Hepatocyte (in vitro differentiated cells): ENCODE results near the gene BIK. TPM values are rescaled to one million over a fixed set of nuclear protein-coding genes. Genes with fewer than 3 reads are reported as not detected.

Experiments used
- DNase-seq: peaks from one replicate; pipeline ENCODE4 v3.0.0-alpha.2; 2016; ENCODE audit warnings: low spot score
- H2AFZ ChIP-seq: fragments of 200-600 bp; sonication (generic); 2 replicates; pipeline ENCODE4 v1.6.0; 2016; ENCODE audit warnings: antibody characterized with exemption, mild to moderate bottlenecking
- H3K27ac ChIP-seq: fragments of 200-600 bp; sonication (generic); 2 replicates; pipeline ENCODE4 v1.5.1; 2016; ENCODE audit warnings: mild to moderate bottlenecking
- H3K27me3 ChIP-seq: fragments of 200-600 bp; sonication (generic); 2 replicates; pipeline ENCODE4 v1.6.1; 2016
- H3K36me3 ChIP-seq: fragments of 200-600 bp; sonication (generic); replicated peaks from 2 replicates; pipeline ENCODE4 v1.5.1; 2016; ENCODE audit warnings: low read depth; ENCODE audit not compliant: insufficient read depth
- H3K4me1 ChIP-seq: fragments of 200-600 bp; sonication (generic); 2 replicates; pipeline ENCODE4 v1.5.1; 2016; ENCODE audit warnings: mild to moderate bottlenecking, moderate library complexity; ENCODE audit not compliant: insufficient read depth
- H3K4me2 ChIP-seq: fragments of 200-600 bp; sonication (generic); 2 replicates; pipeline ENCODE4 v1.6.0; 2016
- H3K4me3 ChIP-seq: fragments of 200-600 bp; sonication (generic); 2 replicates; pipeline ENCODE4 v1.5.1; 2016; ENCODE audit warnings: mild to moderate bottlenecking
- H3K79me2 ChIP-seq: fragments of 200-600 bp; sonication (generic); 2 replicates; pipeline ENCODE4 v1.6.0; 2017; ENCODE audit warnings: mild to moderate bottlenecking
- H3K9me2 ChIP-seq: fragments of 200-600 bp; sonication (generic); replicated peaks from 2 replicates; pipeline ENCODE4 v1.6.0; 2017; ENCODE audit warnings: mild to moderate bottlenecking; ENCODE audit not compliant: insufficient read depth
- H3K9me3 ChIP-seq: fragments of 200-600 bp; sonication (generic); 2 replicates; pipeline ENCODE4 v1.5.1; 2016; ENCODE audit warnings: low read depth, mild to moderate bottlenecking
- H4K20me1 ChIP-seq: fragments of 200-600 bp; sonication (generic); 2 replicates; pipeline ENCODE4 v1.6.0; 2016; ENCODE audit warnings: mild to moderate bottlenecking; ENCODE audit not compliant: insufficient read depth, poor library complexity, severe bottlenecking
- EZH2 ChIP-seq: fragments of 200-600 bp; sonication (generic); IDR thresholded peaks from 2 replicates; pipeline ENCODE4 v1.6.1; 2016; ENCODE audit warnings: antibody characterized with exemption, mild to moderate bottlenecking, borderline replicate concordance
- EZH2phosphoT487 ChIP-seq: fragments of 200-600 bp; sonication (generic); IDR thresholded peaks from one replicate; pipeline ENCODE4 v1.6.1; 2018; ENCODE audit warnings: antibody characterized with exemption, mild to moderate bottlenecking, low read depth, moderate library complexity; ENCODE audit not compliant: unreplicated experiment, severe bottlenecking
- WGBS: methylation state at CpG from one replicate; pipeline ENCODE4 v1.1.6; 2016; ENCODE audit warnings: low lambda C conversion rate; ENCODE audit errors: missing lambda C conversion rate; 5-methylcytosine and 5-hydroxymethylcytosine counted together
- polyA plus RNA-seq: library from polyadenylated mRNA; unstranded; fragments of >200 nt; fragmentation: Nextera tagmentation; extraction: Ambion mirVana; gene quantifications from 2 replicates; pipeline ENCODE4 v1.2.1, GENCODE V29; 2016
- total RNA-seq: library from RNA; depleted of rRNA; stranded (reverse); fragments of >200 nt; gene quantifications from 2 replicates; pipeline ENCODE4 v1.2.3, GENCODE V29; 2014
- TF ChIP-seq, protein P1 (sequence below): fragments of 200-600 bp; sonication (generic); IDR thresholded peaks from 2 replicates; pipeline ENCODE4 v1.5.1; 2016; ENCODE audit warnings: antibody characterized with exemption, mild to moderate bottlenecking; ENCODE audit not compliant: poor library complexity

Gene BIK
- total and polyA plus RNA-seq, 2 experiments from 2014 or later, result 10.6 to 15.5 TPM

DNA sequence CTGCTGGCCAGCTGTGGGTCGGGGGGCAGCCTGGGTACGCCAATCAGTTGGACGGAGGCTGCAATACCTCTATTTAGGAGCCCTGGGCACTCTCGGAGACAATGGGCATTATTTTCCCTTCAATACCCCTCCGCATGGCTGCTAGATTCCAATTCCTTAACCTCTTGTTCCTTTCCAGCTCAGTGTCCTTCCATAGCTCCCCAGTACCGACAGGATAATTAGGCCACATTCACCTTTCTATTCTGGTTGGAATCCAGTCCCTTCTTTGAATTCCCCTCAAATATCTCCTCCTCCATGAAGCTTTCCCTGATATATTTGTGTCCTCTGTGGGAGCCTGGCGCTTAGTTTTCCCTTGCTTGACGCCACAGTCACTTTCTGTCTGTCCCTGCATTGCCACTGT, 4.2 kb upstream of the BIK start:
- peaks cover 23% of the 10 kb centered on the region for H3K4me1 ChIP-seq
- H2AFZ ChIP-seq, result no peak overlapping the region
- H3K4me2 ChIP-seq, result no peak overlapping the region
- 92% methylated on average over 8 of the region's 8 CpGs for WGBS
- H3K4me3 ChIP-seq, result no peak overlapping the region
- peaks cover 22% of the 10 kb centered on the region for H3K27me3 ChIP-seq
- no peak for DNase-seq
- H4K20me1 ChIP-seq, result no peaks in the 10 kb centered on the region
- no peaks in the 10 kb centered on the region for H3K9me2 ChIP-seq
- no peak overlapping the region for H3K27ac ChIP-seq
- H3K79me2 ChIP-seq, result no peaks in the 10 kb centered on the region
- H3K9me3 ChIP-seq, result no peaks in the 10 kb centered on the region
- TF ChIP-seq, protein P1, sequence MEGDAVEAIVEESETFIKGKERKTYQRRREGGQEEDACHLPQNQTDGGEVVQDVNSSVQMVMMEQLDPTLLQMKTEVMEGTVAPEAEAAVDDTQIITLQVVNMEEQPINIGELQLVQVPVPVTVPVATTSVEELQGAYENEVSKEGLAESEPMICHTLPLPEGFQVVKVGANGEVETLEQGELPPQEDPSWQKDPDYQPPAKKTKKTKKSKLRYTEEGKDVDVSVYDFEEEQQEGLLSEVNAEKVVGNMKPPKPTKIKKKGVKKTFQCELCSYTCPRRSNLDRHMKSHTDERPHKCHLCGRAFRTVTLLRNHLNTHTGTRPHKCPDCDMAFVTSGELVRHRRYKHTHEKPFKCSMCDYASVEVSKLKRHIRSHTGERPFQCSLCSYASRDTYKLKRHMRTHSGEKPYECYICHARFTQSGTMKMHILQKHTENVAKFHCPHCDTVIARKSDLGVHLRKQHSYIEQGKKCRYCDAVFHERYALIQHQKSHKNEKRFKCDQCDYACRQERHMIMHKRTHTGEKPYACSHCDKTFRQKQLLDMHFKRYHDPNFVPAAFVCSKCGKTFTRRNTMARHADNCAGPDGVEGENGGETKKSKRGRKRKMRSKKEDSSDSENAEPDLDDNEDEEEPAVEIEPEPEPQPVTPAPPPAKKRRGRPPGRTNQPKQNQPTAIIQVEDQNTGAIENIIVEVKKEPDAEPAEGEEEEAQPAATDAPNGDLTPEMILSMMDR, result no peak
- TF ChIP-seq EZH2phosphoT487, result no peak
- no peak for TF ChIP-seq EZH2
- H3K36me3 ChIP-seq, result no peaks in the 10 kb centered on the region

DNA sequence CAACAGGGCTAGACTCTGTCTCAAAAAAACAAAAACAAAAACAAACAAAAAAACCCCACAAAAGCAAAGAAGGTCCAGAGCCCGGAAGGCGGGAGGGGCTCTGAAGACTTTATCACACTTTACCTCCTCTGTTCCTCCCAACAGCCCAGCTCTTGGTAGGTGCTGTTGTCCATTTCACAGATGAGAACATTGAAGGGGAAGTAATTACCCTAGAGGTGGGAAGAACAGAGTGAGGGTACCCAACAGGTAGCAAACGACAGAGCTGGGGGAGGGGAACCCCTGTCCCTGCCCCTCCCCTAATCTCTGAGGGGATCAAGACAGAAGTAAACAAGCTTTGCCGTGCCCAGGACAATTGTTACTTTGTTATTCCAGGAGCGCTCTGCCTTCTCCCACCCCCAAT, 1.0 kb upstream of the BIK start:
- DNase-seq, result no peak
- Histone ChIP-seq H3K27ac (no peak overlapping the region), H2AFZ (no peak overlapping the region), H3K27me3 (peaks cover 39% of the 10 kb centered on the region), H4K20me1 (no peaks in the 10 kb centered on the region), H3K9me3 (no peaks in the 10 kb centered on the region), H3K4me1 (peaks cover 17% of the 10 kb centered on the region), H3K9me2 (no peaks in the 10 kb centered on the region), H3K36me3 (no peaks in the 10 kb centered on the region), H3K4me3 (no peak overlapping the region), H3K4me2 (peak overlapping the region; percentile 100), H3K79me2 (no peaks in the 10 kb centered on the region)
- WGBS, result 35% methylated on average over 5 of the region's 5 CpGs
- no peak for TF ChIP-seq EZH2phosphoT487
- no peak for TF ChIP-seq EZH2
- TF ChIP-seq, protein P1, result no peak

DNA sequence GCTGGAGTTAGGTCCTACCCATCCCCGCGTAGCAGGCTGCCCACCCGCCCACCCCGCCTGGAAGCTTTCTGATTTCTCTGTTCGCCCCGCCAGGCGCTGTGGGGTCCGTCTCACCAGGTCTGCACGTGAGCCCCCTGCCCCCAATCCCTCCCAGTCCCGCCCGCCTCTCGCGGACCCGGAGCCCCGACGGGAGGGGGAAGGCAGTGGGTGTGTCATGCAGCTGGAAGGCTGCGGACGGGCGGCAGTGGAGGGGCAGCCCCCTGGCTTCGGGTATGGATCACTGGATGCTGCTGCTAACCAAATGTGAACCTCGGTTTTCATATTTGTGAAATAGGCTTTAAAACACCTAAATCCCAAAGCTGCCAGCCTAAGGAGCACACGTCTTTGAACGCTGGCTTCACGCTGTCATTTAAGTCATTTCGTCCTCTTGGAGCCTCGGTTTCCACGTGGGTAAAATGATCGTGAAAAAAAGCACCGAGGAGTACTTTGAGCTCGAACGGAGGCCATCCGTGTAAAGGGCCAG, 568 bp upstream of the BIK start:
- WGBS, result 4% methylated on average over 28 of the region's 32 CpGs
- Histone ChIP-seq H4K20me1 (no peaks in the 10 kb centered on the region), H3K27me3 (peaks cover 39% of the 10 kb centered on the region), H3K4me2 (peak overlapping the region; percentile 100), H3K36me3 (no peaks in the 10 kb centered on the region), H3K4me3 (peak overlapping the region; percentile 51), H3K9me3 (no peaks in the 10 kb centered on the region), H3K27ac (no peak overlapping the region), H3K9me2 (no peaks in the 10 kb centered on the region), H2AFZ (peak overlapping the region; percentile 64), H3K4me1 (peaks cover 13% of the 10 kb centered on the region), H3K79me2 (no peaks in the 10 kb centered on the region)
- DNase-seq, result no peak
- TF ChIP-seq, protein P1, result no peak
- TF ChIP-seq EZH2phosphoT487 (no peak), EZH2 (no peak)
